ENCODE data around the gene RGS3.

DNA sequence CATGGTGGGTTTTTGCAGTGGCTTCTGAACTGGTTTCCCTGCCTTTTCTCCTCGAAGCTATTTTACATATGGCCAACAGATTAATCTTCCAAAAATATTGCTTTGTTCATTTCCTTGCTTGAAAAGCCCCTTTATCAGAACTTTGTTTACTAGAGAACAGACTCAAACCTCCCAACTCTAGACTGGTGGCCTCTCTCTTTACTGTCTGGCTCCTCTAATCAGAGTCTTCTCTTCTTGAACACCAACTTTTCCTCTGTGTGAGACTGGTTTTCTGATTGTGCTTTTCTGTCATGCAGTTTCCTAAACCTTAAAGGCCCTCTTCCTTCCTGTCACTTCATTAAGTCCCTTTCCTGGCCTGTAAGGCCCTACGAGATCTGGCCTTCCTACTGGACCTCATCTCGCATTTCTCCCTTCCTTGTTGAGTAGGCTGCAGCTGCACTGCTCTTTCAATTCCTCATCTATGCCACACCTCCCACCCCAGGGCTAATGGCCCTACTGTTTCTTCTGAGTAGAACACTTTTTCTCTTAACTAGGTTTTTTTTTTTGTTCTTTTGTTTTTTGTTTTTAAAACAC lies 47.3 kb upstream of the RGS3 start:
- TF ChIP-seq, protein P1, sequence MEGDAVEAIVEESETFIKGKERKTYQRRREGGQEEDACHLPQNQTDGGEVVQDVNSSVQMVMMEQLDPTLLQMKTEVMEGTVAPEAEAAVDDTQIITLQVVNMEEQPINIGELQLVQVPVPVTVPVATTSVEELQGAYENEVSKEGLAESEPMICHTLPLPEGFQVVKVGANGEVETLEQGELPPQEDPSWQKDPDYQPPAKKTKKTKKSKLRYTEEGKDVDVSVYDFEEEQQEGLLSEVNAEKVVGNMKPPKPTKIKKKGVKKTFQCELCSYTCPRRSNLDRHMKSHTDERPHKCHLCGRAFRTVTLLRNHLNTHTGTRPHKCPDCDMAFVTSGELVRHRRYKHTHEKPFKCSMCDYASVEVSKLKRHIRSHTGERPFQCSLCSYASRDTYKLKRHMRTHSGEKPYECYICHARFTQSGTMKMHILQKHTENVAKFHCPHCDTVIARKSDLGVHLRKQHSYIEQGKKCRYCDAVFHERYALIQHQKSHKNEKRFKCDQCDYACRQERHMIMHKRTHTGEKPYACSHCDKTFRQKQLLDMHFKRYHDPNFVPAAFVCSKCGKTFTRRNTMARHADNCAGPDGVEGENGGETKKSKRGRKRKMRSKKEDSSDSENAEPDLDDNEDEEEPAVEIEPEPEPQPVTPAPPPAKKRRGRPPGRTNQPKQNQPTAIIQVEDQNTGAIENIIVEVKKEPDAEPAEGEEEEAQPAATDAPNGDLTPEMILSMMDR (IDR thresholded peaks at IDR 0.05; ENCODE audit: low read depth, low read length), result no peak
- TF ChIP-seq EZH2phosphoT487 (IDR thresholded peaks at IDR 0.05; ENCODE audit: low read depth), result no peak

Data from OCI-LY3 (cell line).